K562 (cell line): ENCODE results near the gene AMOTL1. TPM values are rescaled to one million over a fixed set of nuclear protein-coding genes. Genes with fewer than 3 reads are reported as not detected.

Source experiments
- ATAC-seq: fragments of 200-7000 bp; cut with Tn5 transposase; 3 replicates; pipeline ENCODE4 v1.9.1; 2020; ENCODE audit warnings: moderate library complexity
- BruUV-seq: library from RNA; stranded (reverse); fragments of 400-500 nt; replicated peaks from 2 replicates; lab custom pipeline; 2021; lab: Mats Ljungman, UMichigan
- CTCF ChIA-PET: fragments of 300-600 bp; formaldehyde crosslinking; extraction: SDS; loops from one replicate; lab custom pipeline; 2021; ENCODE audit warnings: low intra/inter-chr PET ratio; lab: Yijun Ruan, JAX
- POLR2A ChIA-PET: fragments of 300-600, 350-650 bp; sonication (Branson Sonifier 250); formaldehyde crosslinking; extraction: SDS; loops from one replicate; lab custom pipeline; 2021; ENCODE audit warnings: antibody characterized with exemption, inconsistent platforms; lab: Yijun Ruan, JAX
- DNase-seq, 4 experiments: peaks; one replicate each; pipeline versions ENCODE4 v3.0.0 to v3.0.0-alpha.2; 2011 to 2018; ENCODE audit warnings: low spot score in 3 of 4, mixed read lengths in 3 of 4; ENCODE audit errors: extremely low read depth in 1 of 4
- FAIRE-seq: peaks from 2 replicates; lab custom pipeline; 2011; peaks lifted over from hg19 to GRCh38; lab: Jason Lieb, UNC
- H2AFZ ChIP-seq: 2 replicates; pipeline ENCODE4 v1.6.0; 2011; ENCODE audit warnings: low read depth, low read length, control low read depth, inconsistent platforms
- H3K27ac ChIP-seq: fragments of 200-600 bp; 3 replicates; pipeline ENCODE4 v1.8.0; 2011; ENCODE audit warnings: low read depth, mild to moderate bottlenecking, control low read depth, inconsistent platforms, low read length, moderate library complexity, mixed read lengths; ENCODE audit errors: extremely low read depth
- H3K27me3 ChIP-seq, 2 experiments: fragments of 300-600 bp in 1 of 2; 2 replicates in 1 of 2; 3 replicates in 1 of 2; pipeline versions ENCODE4 v1.6.0 to v1.8.0; 2011; ENCODE audit warnings: inconsistent platforms in 2 of 2, low read length in 2 of 2, mild to moderate bottlenecking in 1 of 2, mixed read lengths in 1 of 2, moderate library complexity in 1 of 2; ENCODE audit not compliant: control insufficient read depth in 2 of 2, insufficient read depth in 2 of 2
- H3K36me3 ChIP-seq: fragments of 300-600 bp; 3 replicates; pipeline ENCODE4 v1.8.0; 2011; ENCODE audit warnings: mild to moderate bottlenecking, low read length, inconsistent platforms; ENCODE audit not compliant: control insufficient read depth, insufficient read depth
- H3K4me1 ChIP-seq, 2 experiments: fragments of 200-600 bp in 1 of 2; replicated peaks in 1 of 2; 2 replicates in 1 of 2; 3 replicates in 1 of 2; pipeline versions ENCODE4 v1.5.1 to v1.8.0; 2011; ENCODE audit warnings: inconsistent platforms in 2 of 2, low read length in 2 of 2, mild to moderate bottlenecking in 1 of 2, mixed read lengths in 1 of 2, moderate library complexity in 1 of 2; ENCODE audit not compliant: control insufficient read depth in 2 of 2, insufficient read depth in 2 of 2
- H3K4me2 ChIP-seq: 2 replicates; pipeline ENCODE4 v1.6.1; 2011; ENCODE audit warnings: low read length, control low read depth, inconsistent platforms, mixed read lengths; ENCODE audit not compliant: insufficient read depth
- H3K4me3 ChIP-seq: fragments of 200-600 bp; sonication (generic), shearing (Covaris generic); 2 replicates; pipeline ENCODE4 v1.5.1; 2016; ENCODE audit warnings: control low read depth, inconsistent platforms
- H3K79me2 ChIP-seq: fragments of 200-600 bp; 3 replicates; pipeline ENCODE4 v1.8.0; 2011; ENCODE audit warnings: low read length, inconsistent platforms; ENCODE audit not compliant: control insufficient read depth, insufficient read depth
- H3K9ac ChIP-seq, 2 experiments: 2 replicates each; pipeline versions ENCODE4 v1.6.0 to v1.6.1; 2011; ENCODE audit warnings: low read depth in 2 of 2, low read length in 2 of 2, control low read depth in 1 of 2, inconsistent platforms in 1 of 2, mild to moderate bottlenecking in 1 of 2, mixed read lengths in 1 of 2; ENCODE audit not compliant: insufficient read depth in 1 of 2
- H3K9me1 ChIP-seq: one replicate; pipeline ENCODE4 v1.6.0; 2011; ENCODE audit warnings: inconsistent platforms, mild to moderate bottlenecking, low read length, moderate library complexity; ENCODE audit not compliant: control insufficient read depth, insufficient read depth
- H3K9me3 ChIP-seq: replicated peaks from 2 replicates; pipeline ENCODE4 v1.5.1; 2011; ENCODE audit warnings: low read depth, low read length, inconsistent platforms; ENCODE audit not compliant: control insufficient read depth, insufficient read depth
- H4K20me1 ChIP-seq: replicated peaks from 2 replicates; pipeline ENCODE4 v1.6.1; 2011; ENCODE audit warnings: low read length, inconsistent platforms, mixed read lengths; ENCODE audit not compliant: control insufficient read depth, insufficient read depth
- CTBP1 ChIP-seq: fragments of 450-650 bp; IDR thresholded peaks from 2 replicates; pipeline ENCODE4 v1.6.1; 2016; ENCODE audit warnings: borderline replicate concordance
- ESRRA ChIP-seq: fragments of 450-650 bp; IDR thresholded peaks from 2 replicates; pipeline ENCODE4 v1.6.1; 2014; ENCODE audit warnings: low read depth, mild to moderate bottlenecking, moderate library complexity, borderline replicate concordance
- HDAC1 ChIP-seq, 2 experiments: fragments of 450-650 bp; IDR thresholded peaks; 2 replicates each; pipeline ENCODE4 v1.6.1; 2016 to 2017; ENCODE audit warnings: inconsistent platforms in 1 of 2, mild to moderate bottlenecking in 1 of 2, moderate library complexity in 1 of 2
- JUND ChIP-seq, 2 experiments: IDR thresholded peaks; 2 replicates in 1 of 2; 3 replicates in 1 of 2; pipeline ENCODE4 v1.6.1; 2011; ENCODE audit warnings: borderline replicate concordance in 2 of 2, low read depth in 2 of 2, low read length in 2 of 2, improper control_type of control experiment in 1 of 2, missing biosample characterization in 1 of 2, missing genetic modification characterization in 1 of 2, missing genetic modification reagents in 1 of 2
- L3MBTL2 ChIP-seq: fragments of 450-650 bp; IDR thresholded peaks from 2 replicates; pipeline ENCODE4 v1.6.1; 2016; ENCODE audit warnings: mild to moderate bottlenecking, moderate library complexity
- MAX ChIP-seq: sonication (generic); formaldehyde crosslinking; IDR thresholded peaks from 2 replicates; pipeline ENCODE4 v1.9.0; 2022; ENCODE audit warnings: mild to moderate bottlenecking, missing genetic modification reagents
- MNT ChIP-seq, 2 experiments: fragments of 450-650 bp; conservative IDR thresholded peaks; 2 replicates each; pipeline ENCODE4 v1.6.1; 2017; ENCODE audit warnings: mild to moderate bottlenecking in 2 of 2, moderate library complexity in 2 of 2
- NFE2L1 ChIP-seq: fragments of 450-650 bp; IDR thresholded peaks from 2 replicates; pipeline ENCODE4 v1.6.1; 2016; ENCODE audit warnings: missing genetic modification characterization, low read depth, mild to moderate bottlenecking, missing compliant biosample characterization, moderate library complexity, borderline replicate concordance
- U2AF2 ChIP-seq: fragments of 200-400 bp; formaldehyde crosslinking; optimal IDR thresholded peaks from 2 replicates; pipeline ENCODE3; 2017; ENCODE audit warnings: low read depth, mild to moderate bottlenecking, low read length
- USF2 ChIP-seq: sonication (generic); formaldehyde crosslinking; IDR thresholded peaks from 2 replicates; pipeline ENCODE4 v1.5.0; 2020; ENCODE audit warnings: missing genetic modification reagents
- WGBS: fragments of 100-300 bp; shearing (Covaris generic); methylation state at CpG from one replicate; pipeline ENCODE4 v1.1.6; 2016; ENCODE audit warnings: low coverage, mixed read lengths; ENCODE audit not compliant: insufficient coverage; ENCODE audit errors: missing lambda C conversion rate; 5-methylcytosine and 5-hydroxymethylcytosine counted together
- in situ Hi-C: fragments of 300-500 bp; cut with MboI; formaldehyde crosslinking; loops from 4 replicates; pipeline ENCODE4 v1.15.0; 2018; ENCODE audit warnings: inconsistent platforms, mixed read lengths
- intact Hi-C: fragments of 100-400 bp; cut with micrococcal nuclease; formaldehyde crosslinking; loops from 2 replicates; pipeline ENCODE4 v1.14.2; 2022
- polyA plus RNA-seq, 8 experiments: library from polyadenylated mRNA; depleted of rRNA in 4 of 8; stranded (reverse) in 5 of 8; unstranded in 3 of 8; fragments of >200 nt; fragmentation: Nextera tagmentation in 2 of 8; fragmentation: Illumina TruSeq in 1 of 8; extraction: Ambion mirVana in 2 of 8; extraction: Trizol in 1 of 8; gene quantifications; 2 replicates each; pipeline versions ENCODE4 v1.2.1 to v1.2.3, GENCODE V29; 2011 to 2014; ENCODE audit warnings: inconsistent platforms in 1 of 8, missing spikeins in 1 of 8
- total RNA-seq, 7 experiments: library from RNA; depleted of rRNA in 6 of 7; stranded (reverse); fragments of >200 nt in 6 of 7; fragmentation: Illumina TruSeq in 2 of 7; extraction: Trizol in 2 of 7; gene quantifications; 2 replicates each; pipeline versions ENCODE4 v1.2.1 to v1.2.3, GENCODE V29; 2011 to 2021; ENCODE audit warnings: low replicate concordance in 1 of 7
- TF ChIP-seq, protein P1 (sequence below): fragments of 250-450 bp; sonication (Bioruptor Pico); IDR thresholded peaks from 2 replicates; pipeline ENCODE4 v1.5.0; 2020; ENCODE audit warnings: mild to moderate bottlenecking, borderline replicate concordance
- TF ChIP-seq, protein P2 (sequence below): fragments of 450-650 bp; IDR thresholded peaks from 2 replicates; pipeline ENCODE4 v1.6.1; 2016

AMOTL1 gene
- total and polyA plus RNA-seq, 9 of the 15 experiments (the other 6 are each of a cell fraction or from before 2014, with no cell fraction given): 4.0 to 35.4 (median 14.0) TPM

- H3K9me3 ChIP-seq: no peaks in the 10 kb centered on the region
- peaks cover 12% of the 10 kb centered on the region for H4K20me1 ChIP-seq
- CTCF ChIA-PET: no interaction called here
- no peaks in the 10 kb centered on the region for H3K9me1 ChIP-seq
- H2AFZ ChIP-seq: no peak overlapping the region
- POLR2A ChIA-PET: interaction anchor here (0.6 to 1.1 kb wide), 2 partner anchors 9 to 42 kb away, joined by 3 to 6 read pairs; partner anchors contain the start of gene AMOTL1
- 9% methylated on average over 5 of the region's 5 CpGs for WGBS
- no peaks in the 10 kb centered on the region for H3K36me3 ChIP-seq
- peaks cover 97% of the 10 kb centered on the region for H3K79me2 ChIP-seq
- DNase-seq: peak in 1 of 4 experiments; percentile 70
- peak overlapping the region in 1 of 2 experiments; percentile 16; a peak in 1 of 4 replicates for H3K9ac ChIP-seq
- peak overlapping the region; percentile 58 for H3K4me2 ChIP-seq
- H3K27me3 ChIP-seq: no peaks in the 10 kb centered on the region
- ATAC-seq: peak; percentile 69
- no TSS peak for BruUV-seq
- H3K4me1 ChIP-seq: peaks cover 0 to 47% of the 10 kb centered on the region in 2 experiments; a peak in 3 of 5 replicates
- H3K4me3 ChIP-seq: no peak overlapping the region
- 0 out of 3 replicates have a peak overlapping the region, but pooled peaks have one; percentile 9 for H3K27ac ChIP-seq
- FAIRE-seq: peak; percentile 83
- in situ Hi-C loops: no loop called here
- intact Hi-C loops: no loop called here
- TF ChIP-seq L3MBTL2: peak; percentile 66
- no peak for TF ChIP-seq NFE2L1 (tag)
- TF ChIP-seq, protein P1, sequence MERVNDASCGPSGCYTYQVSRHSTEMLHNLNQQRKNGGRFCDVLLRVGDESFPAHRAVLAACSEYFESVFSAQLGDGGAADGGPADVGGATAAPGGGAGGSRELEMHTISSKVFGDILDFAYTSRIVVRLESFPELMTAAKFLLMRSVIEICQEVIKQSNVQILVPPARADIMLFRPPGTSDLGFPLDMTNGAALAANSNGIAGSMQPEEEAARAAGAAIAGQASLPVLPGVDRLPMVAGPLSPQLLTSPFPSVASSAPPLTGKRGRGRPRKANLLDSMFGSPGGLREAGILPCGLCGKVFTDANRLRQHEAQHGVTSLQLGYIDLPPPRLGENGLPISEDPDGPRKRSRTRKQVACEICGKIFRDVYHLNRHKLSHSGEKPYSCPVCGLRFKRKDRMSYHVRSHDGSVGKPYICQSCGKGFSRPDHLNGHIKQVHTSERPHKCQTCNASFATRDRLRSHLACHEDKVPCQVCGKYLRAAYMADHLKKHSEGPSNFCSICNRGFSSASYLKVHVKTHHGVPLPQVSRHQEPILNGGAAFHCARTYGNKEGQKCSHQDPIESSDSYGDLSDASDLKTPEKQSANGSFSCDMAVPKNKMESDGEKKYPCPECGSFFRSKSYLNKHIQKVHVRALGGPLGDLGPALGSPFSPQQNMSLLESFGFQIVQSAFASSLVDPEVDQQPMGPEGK: no peak
- peak; percentile 46 for TF ChIP-seq USF2 (CRISPR knock-in tag)
- TF ChIP-seq ESRRA: 0 out of 2 replicates have a peak, but pooled peaks have one; percentile 15
- TF ChIP-seq HDAC1 (IDR thresholded peaks at IDR 0.05): peak in 1 of 2 experiments; percentile 26; a peak in 1 of 4 replicates
- TF ChIP-seq U2AF2: no peak
- peak; percentile 54; the same call in 1 of the 2 replicates for TF ChIP-seq MAX
- TF ChIP-seq CTBP1: peak; percentile 89
- TF ChIP-seq, protein P2, sequence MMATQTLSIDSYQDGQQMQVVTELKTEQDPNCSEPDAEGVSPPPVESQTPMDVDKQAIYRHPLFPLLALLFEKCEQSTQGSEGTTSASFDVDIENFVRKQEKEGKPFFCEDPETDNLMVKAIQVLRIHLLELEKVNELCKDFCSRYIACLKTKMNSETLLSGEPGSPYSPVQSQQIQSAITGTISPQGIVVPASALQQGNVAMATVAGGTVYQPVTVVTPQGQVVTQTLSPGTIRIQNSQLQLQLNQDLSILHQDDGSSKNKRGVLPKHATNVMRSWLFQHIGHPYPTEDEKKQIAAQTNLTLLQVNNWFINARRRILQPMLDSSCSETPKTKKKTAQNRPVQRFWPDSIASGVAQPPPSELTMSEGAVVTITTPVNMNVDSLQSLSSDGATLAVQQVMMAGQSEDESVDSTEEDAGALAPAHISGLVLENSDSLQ: peak; percentile 46; the same call in 1 of the 2 replicates
- TF ChIP-seq JUND (IDR thresholded peaks at IDR 0.05; ENCODE audit: borderline replicate concordance, low read depth, low read length): 0 out of 2 replicates have a peak, but pooled peaks have one; percentile 1
- no peak; the same call in 2 of the 3 replicates for TF ChIP-seq JUND (tag; IDR thresholded peaks at IDR 0.05; ENCODE audit: borderline replicate concordance, low read depth, low read length)
- TF ChIP-seq MNT (conservative IDR thresholded peaks at IDR 0.05): peak; percentile 33 to 54; a peak in 2 of 4 replicates
Measured at GRCh38 chr11:94776351-94777321, 8.5 kb downstream of the AMOTL1 start.
